HepG2 (cell line): ENCODE measurements around the gene EBF3. TPM values are rescaled to one million over a fixed set of nuclear protein-coding genes. Genes with fewer than 3 reads are reported as not detected.

Experiments
- ATAC-seq: fragments of 200-7000 bp; cut with Tn5 transposase; 3 replicates; pipeline ENCODE4 v1.9.1; 2020; ENCODE audit warnings: mild to moderate bottlenecking, moderate library complexity
- BruUV-seq: library from RNA; stranded (reverse); fragments of 400-500 nt; replicated peaks from 2 replicates; lab custom pipeline; 2021; lab: Mats Ljungman, UMichigan
- CTCF ChIA-PET: fragments of 300-600 bp; formaldehyde crosslinking; extraction: SDS; loops from one replicate; lab custom pipeline; 2021; ENCODE audit warnings: low total read pairs, inconsistent platforms, low intra/inter-chr PET ratio; lab: Yijun Ruan, JAX
- POLR2A ChIA-PET: fragments of 350-600 bp; sonication (Branson Sonifier 250); formaldehyde crosslinking; loops from one replicate; lab custom pipeline; 2020; ENCODE audit warnings: antibody characterized with exemption, inconsistent platforms; lab: Yijun Ruan, JAX
- DNase-seq: peaks from one replicate; pipeline ENCODE4 v3.0.0-alpha.2; 2015; ENCODE audit warnings: low spot score
- FAIRE-seq: peaks from 3 replicates; lab custom pipeline; 2011; peaks lifted over from hg19 to GRCh38; lab: Jason Lieb, UNC
- H2AFZ ChIP-seq: one replicate; pipeline ENCODE4 v1.6.1; 2011; ENCODE audit warnings: low read length, inconsistent platforms
- H3K27ac ChIP-seq: fragments of 300-600 bp; 3 replicates; pipeline ENCODE4 v1.8.0; 2011; ENCODE audit warnings: mixed run types, mild to moderate bottlenecking, mixed read lengths, low read length, inconsistent platforms; ENCODE audit not compliant: insufficient read depth; ENCODE audit errors: extremely low read length
- H3K27me3 ChIP-seq, 2 experiments: fragments of 200-600 bp in 1 of 2; 2 replicates in 1 of 2; 3 replicates in 1 of 2; pipeline versions ENCODE4 v1.6.0 to v1.8.0; 2011; ENCODE audit warnings: low read length in 2 of 2, mild to moderate bottlenecking in 2 of 2, moderate library complexity in 2 of 2, inconsistent platforms in 1 of 2; ENCODE audit not compliant: insufficient read depth in 2 of 2, control insufficient read depth in 1 of 2
- H3K36me3 ChIP-seq, 2 experiments: fragments of 200-600 bp in 1 of 2; replicated peaks in 1 of 2; 2 replicates in 1 of 2; 3 replicates in 1 of 2; pipeline versions ENCODE4 v1.5.1 to v1.8.0; 2011; ENCODE audit warnings: low read length in 2 of 2, inconsistent platforms in 1 of 2; ENCODE audit not compliant: insufficient read depth in 2 of 2, control insufficient read depth in 1 of 2
- H3K4me1 ChIP-seq: 2 replicates; pipeline ENCODE4 v1.5.1; 2012; ENCODE audit warnings: low read length, inconsistent platforms; ENCODE audit not compliant: insufficient read depth
- H3K4me2 ChIP-seq: 2 replicates; pipeline ENCODE4 v1.6.0; 2011; ENCODE audit warnings: low read depth, low read length, inconsistent platforms
- H3K4me3 ChIP-seq, 3 experiments: fragments of 200-600 bp in 1 of 3; sonication (generic), shearing (Covaris generic) in 1 of 3; replicated peaks in 1 of 3; 2 replicates each; pipeline ENCODE4 v1.5.1; 2011 to 2016; ENCODE audit warnings: low read length in 3 of 3, inconsistent platforms in 2 of 3, low read depth in 2 of 3, mild to moderate bottlenecking in 2 of 3, control low read depth in 1 of 3, mixed read lengths in 1 of 3; ENCODE audit not compliant: insufficient read depth in 1 of 3
- H3K79me2 ChIP-seq: one replicate; pipeline ENCODE4 v1.6.1; 2011; ENCODE audit warnings: low read length, inconsistent platforms; ENCODE audit not compliant: insufficient read depth
- H3K9ac ChIP-seq: 2 replicates; pipeline ENCODE4 v1.6.0; 2011; ENCODE audit warnings: mild to moderate bottlenecking, low read depth, low read length, inconsistent platforms; ENCODE audit not compliant: insufficient read depth
- H3K9me3 ChIP-seq: 2 replicates; pipeline ENCODE4 v1.5.1; 2012; ENCODE audit warnings: mild to moderate bottlenecking, low read length
- H4K20me1 ChIP-seq: 2 replicates; pipeline ENCODE4 v1.6.0; 2011; ENCODE audit warnings: inconsistent platforms, mild to moderate bottlenecking, low read length, moderate library complexity; ENCODE audit not compliant: insufficient read depth
- IRF2 ChIP-seq: IDR thresholded peaks from 2 replicates; pipeline ENCODE4 v1.6.1; 2018; ENCODE audit warnings: missing genetic modification reagents, missing compliant biosample characterization
- NCOA2 ChIP-seq: sonication (generic); formaldehyde crosslinking; IDR thresholded peaks from 2 replicates; pipeline ENCODE4 v1.8.0; 2022; ENCODE audit warnings: inconsistent platforms
- RBM22 ChIP-seq: fragments of 200-400 bp; formaldehyde crosslinking; optimal IDR thresholded peaks from 2 replicates; pipeline ENCODE3; 2017; ENCODE audit warnings: mild to moderate bottlenecking, low read length, moderate library complexity
- SIN3B ChIP-seq: fragments of 150-350 bp; IDR thresholded peaks from 2 replicates; pipeline ENCODE4 v1.6.1; 2014; ENCODE audit warnings: low read length
- WGBS: methylation state at CpG from one replicate; pipeline ENCODE4 v1.1.6; 2017; ENCODE audit warnings: low lambda C conversion rate; 5-methylcytosine and 5-hydroxymethylcytosine counted together
- in situ Hi-C: cut with HindIII; loops from 2 replicates; pipeline ENCODE4 v1.10.0; 2017; ENCODE audit warnings: low pct_unique_long_range_greater_than_20kb; ENCODE audit not compliant: extremely low pct_ligation_motif_present
- intact Hi-C: fragments of 100-400 bp; cut with micrococcal nuclease; formaldehyde crosslinking; loops from one replicate; pipeline ENCODE4 v1.10.0; 2022; ENCODE audit not compliant: unreplicated experiment
- polyA plus RNA-seq, 8 experiments: library from polyadenylated mRNA; depleted of rRNA in 3 of 8; stranded (reverse) in 7 of 8; unstranded in 1 of 8; fragments of >200 nt; fragmentation: Illumina TruSeq in 4 of 8; extraction: Trizol in 4 of 8; gene quantifications; 2 replicates each; pipeline versions ENCODE4 v1.2.1 to v1.2.3, GENCODE V29; 2011 to 2016; ENCODE audit warnings: low read depth in 4 of 8, missing spikeins in 1 of 8, mixed read lengths in 1 of 8; ENCODE audit not compliant: insufficient read depth in 1 of 8
- total RNA-seq, 5 experiments: library from RNA; depleted of rRNA; stranded (reverse); fragments of >200 nt; fragmentation: Illumina TruSeq; extraction: Trizol; gene quantifications; 2 replicates each; pipeline ENCODE4 v1.2.3, GENCODE V29; 2016; ENCODE audit warnings: low read depth in 1 of 5
- TF ChIP-seq, protein P1 (sequence below): sonication (generic); formaldehyde crosslinking; IDR thresholded peaks from 2 replicates; pipeline ENCODE4 v1.4.0; 2020; ENCODE audit warnings: missing genetic modification reagents

The EBF3 gene
- total and polyA plus RNA-seq, 2 of the 13 experiments (the other 11 are each of a cell fraction or from before 2014, with no cell fraction given) = not detected

DNA sequence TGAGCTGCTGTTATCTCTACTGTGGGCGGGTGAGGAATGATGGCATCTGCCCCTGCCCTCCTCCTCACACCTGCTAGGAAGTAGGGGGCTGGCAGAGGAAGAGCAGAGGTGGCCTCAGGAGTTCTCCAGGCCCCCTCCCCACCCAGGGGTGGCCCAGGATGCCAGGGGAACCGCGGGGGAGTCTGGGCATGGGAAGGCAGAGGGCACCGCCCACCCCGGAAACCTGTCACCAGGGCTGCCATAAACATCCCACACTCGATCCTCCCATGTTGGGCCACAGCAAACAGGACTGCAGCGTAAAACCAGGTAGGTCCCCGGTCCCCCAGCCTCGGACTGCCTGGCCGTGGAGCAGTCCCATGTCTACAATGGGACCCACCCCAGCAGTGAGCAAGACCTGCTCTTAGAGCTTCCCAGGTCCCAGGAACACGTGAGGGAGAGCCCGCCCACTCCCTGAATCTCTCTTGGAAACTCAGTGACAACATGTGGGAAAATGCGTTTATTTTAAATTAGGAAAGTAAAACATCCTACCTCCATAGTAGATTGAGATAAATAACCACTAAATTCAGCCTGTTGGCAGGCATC lies 23.4 kb downstream of the EBF3 start:
- BruUV-seq = no TSS peak
- ChIA-PET POLR2A (no interaction called here), CTCF (no interaction called here)
- DNase-seq (no peak), ATAC-seq (no peak), FAIRE-seq (no peak)
- 18% methylated on average over 5 of the region's 13 CpGs for WGBS
- Histone ChIP-seq H3K27me3 (peaks cover 3 to 54% of the 10 kb centered on the region in 2 experiments; a peak in 4 of 5 replicates), H3K4me2 (no peak overlapping the region), H4K20me1 (no peaks in the 10 kb centered on the region), H3K27ac (no peak overlapping the region), H2AFZ (no peak overlapping the region), H3K4me3 (no peak overlapping the region), H3K79me2 (no peaks in the 10 kb centered on the region), H3K4me1 (no peaks in the 10 kb centered on the region), H3K9me3 (no peaks in the 10 kb centered on the region), H3K9ac (no peak overlapping the region), H3K36me3 (no peaks in the 10 kb centered on the region)
- intact Hi-C loops = no loop called here
- in situ Hi-C loops = no loop called here
- TF ChIP-seq, protein P1, sequence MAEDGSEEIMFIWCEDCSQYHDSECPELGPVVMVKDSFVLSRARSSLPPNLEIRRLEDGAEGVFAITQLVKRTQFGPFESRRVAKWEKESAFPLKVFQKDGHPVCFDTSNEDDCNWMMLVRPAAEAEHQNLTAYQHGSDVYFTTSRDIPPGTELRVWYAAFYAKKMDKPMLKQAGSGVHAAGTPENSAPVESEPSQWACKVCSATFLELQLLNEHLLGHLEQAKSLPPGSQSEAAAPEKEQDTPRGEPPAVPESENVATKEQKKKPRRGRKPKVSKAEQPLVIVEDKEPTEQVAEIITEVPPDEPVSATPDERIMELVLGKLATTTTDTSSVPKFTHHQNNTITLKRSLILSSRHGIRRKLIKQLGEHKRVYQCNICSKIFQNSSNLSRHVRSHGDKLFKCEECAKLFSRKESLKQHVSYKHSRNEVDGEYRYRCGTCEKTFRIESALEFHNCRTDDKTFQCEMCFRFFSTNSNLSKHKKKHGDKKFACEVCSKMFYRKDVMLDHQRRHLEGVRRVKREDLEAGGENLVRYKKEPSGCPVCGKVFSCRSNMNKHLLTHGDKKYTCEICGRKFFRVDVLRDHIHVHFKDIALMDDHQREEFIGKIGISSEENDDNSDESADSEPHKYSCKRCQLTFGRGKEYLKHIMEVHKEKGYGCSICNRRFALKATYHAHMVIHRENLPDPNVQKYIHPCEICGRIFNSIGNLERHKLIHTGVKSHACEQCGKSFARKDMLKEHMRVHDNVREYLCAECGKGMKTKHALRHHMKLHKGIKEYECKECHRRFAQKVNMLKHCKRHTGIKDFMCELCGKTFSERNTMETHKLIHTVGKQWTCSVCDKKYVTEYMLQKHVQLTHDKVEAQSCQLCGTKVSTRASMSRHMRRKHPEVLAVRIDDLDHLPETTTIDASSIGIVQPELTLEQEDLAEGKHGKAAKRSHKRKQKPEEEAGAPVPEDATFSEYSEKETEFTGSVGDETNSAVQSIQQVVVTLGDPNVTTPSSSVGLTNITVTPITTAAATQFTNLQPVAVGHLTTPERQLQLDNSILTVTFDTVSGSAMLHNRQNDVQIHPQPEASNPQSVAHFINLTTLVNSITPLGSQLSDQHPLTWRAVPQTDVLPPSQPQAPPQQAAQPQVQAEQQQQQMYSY (CRISPR knock-in tag) = no peak
- TF ChIP-seq NCOA2 (CRISPR knock-in tag) (no peak), SIN3B (no peak), IRF2 (no peak), RBM22 (no peak)
